Endodermal cell (in vitro differentiated cells): Measurements from ENCODE around the gene CRTC3. TPM values are rescaled to one million over a fixed set of nuclear protein-coding genes. Genes with fewer than 3 reads are reported as not detected.

Experiments used
- DNase-seq: peaks from one replicate; pipeline ENCODE4 v3.0.0-alpha.2; 2017
- H3K27ac ChIP-seq: 2 replicates; pipeline ENCODE4 v1.5.1; 2013; ENCODE audit warnings: mild to moderate bottlenecking, low read depth, low read length, moderate library complexity
- H3K27me3 ChIP-seq: 2 replicates; pipeline ENCODE4 v1.6.1; 2013; ENCODE audit warnings: mild to moderate bottlenecking, low read length, moderate library complexity; ENCODE audit not compliant: insufficient read depth, control insufficient read depth, poor library complexity, severe bottlenecking
- H3K36me3 ChIP-seq: 2 replicates; pipeline ENCODE4 v1.7.0; 2013; ENCODE audit warnings: mild to moderate bottlenecking, low read length, moderate library complexity; ENCODE audit not compliant: control insufficient read depth, insufficient read depth
- H3K4me1 ChIP-seq: one replicate; pipeline ENCODE4 v1.7.0; 2013; ENCODE audit warnings: low read length; ENCODE audit not compliant: control insufficient read depth, insufficient read depth
- H3K4me3 ChIP-seq: 2 replicates; pipeline ENCODE4 v1.5.1; 2013; ENCODE audit warnings: mild to moderate bottlenecking, low read length, moderate library complexity
- H3K9ac ChIP-seq: 2 replicates; pipeline ENCODE4 v1.6.1; 2013; ENCODE audit warnings: mild to moderate bottlenecking, low read length, moderate library complexity; ENCODE audit not compliant: poor library complexity, severe bottlenecking; ENCODE audit errors: extremely low read depth
- H3K9me3 ChIP-seq: 2 replicates; pipeline ENCODE4 v1.6.1; 2013; ENCODE audit warnings: mild to moderate bottlenecking, low read length, moderate library complexity; ENCODE audit not compliant: control insufficient read depth
- H3K27ac Mint-ChIP-seq: 2 replicates; pipeline ENCODE4 v1.8.0; 2020; ENCODE audit warnings: mixed read lengths
- H3K27me3 Mint-ChIP-seq: 2 replicates; pipeline ENCODE4 v1.8.0; 2021; ENCODE audit warnings: mild to moderate bottlenecking, mixed read lengths; ENCODE audit not compliant: insufficient read depth
- H3K36me3 Mint-ChIP-seq: 2 replicates; pipeline ENCODE4 v1.8.0; 2020; ENCODE audit warnings: low read depth, mixed read lengths
- H3K4me1 Mint-ChIP-seq: 2 replicates; pipeline ENCODE4 v1.8.0; 2020; ENCODE audit warnings: mixed read lengths
- H3K4me3 Mint-ChIP-seq: 2 replicates; pipeline ENCODE4 v1.8.0; 2020; ENCODE audit warnings: mild to moderate bottlenecking, moderate library complexity, mixed read lengths
- H3K9me3 Mint-ChIP-seq: 2 replicates; pipeline ENCODE4 v1.8.0; 2020; ENCODE audit warnings: mild to moderate bottlenecking, mixed read lengths
- CTCF ChIP-seq: fragments of 200-600 bp; sonication (generic); conservative IDR thresholded peaks from 2 replicates; pipeline ENCODE4 v1.5.0; 2021; ENCODE audit warnings: antibody characterized with exemption, mild to moderate bottlenecking
- WGBS, 2 experiments: methylation state at CpG; one replicate each; pipeline versions ENCODE4 v1.1.5 to v1.1.7; 2013; ENCODE audit warnings: missing lambda C conversion rate in 2 of 2, mixed read lengths in 1 of 2; ENCODE audit not compliant: insufficient coverage in 1 of 2, insufficient read length in 1 of 2; 5-methylcytosine and 5-hydroxymethylcytosine counted together
- total RNA-seq, 2 donors: library from RNA; stranded (reverse); fragmentation: NEBNext Ultra II Directional in 1 of 2; extraction: Animal tissue kit (Norgen Biotek cat#: 25700) in 1 of 2; gene quantifications; 2 replicates in 1 of 2; 3 replicates in 1 of 2; pipeline ENCODE4 v1.2.1, GENCODE V29; 2021

CRTC3 gene
- total RNA-seq, 2 donors from 2014 or later: 17.3 to 21.9 TPM

GRCh38 chr15:90643301-90643632 is 113.5 kb downstream of the CRTC3 start:
- no peak overlapping the region for H3K9ac ChIP-seq
- peaks cover 22% of the 10 kb centered on the region for H3K36me3 ChIP-seq
- Mint-ChIP-seq H3K27me3 (no peaks in the 10 kb centered on the region), H3K4me3 (no peak overlapping the region), H3K9me3 (no peaks in the 10 kb centered on the region), H3K4me1 (peaks cover 6% of the 10 kb centered on the region), H3K27ac (no peak overlapping the region), H3K36me3 (peaks cover 31% of the 10 kb centered on the region)
- no peaks in the 10 kb centered on the region for H3K27me3 ChIP-seq
- no peak overlapping the region for H3K27ac ChIP-seq
- peaks cover 2% of the 10 kb centered on the region for H3K4me1 ChIP-seq
- no peaks in the 10 kb centered on the region for H3K9me3 ChIP-seq
- H3K4me3 ChIP-seq: no peak overlapping the region
- no peak for DNase-seq
- TF ChIP-seq CTCF: no peak
- 93 to 95% methylated on average over 6 to 7 of the region's 7 CpGs for WGBS, 2 experiments

GRCh38 chr15:90644526-90644925 is 114.8 kb downstream of the CRTC3 start:
- Histone ChIP-seq H3K4me1 (no peaks in the 10 kb centered on the region), H3K4me3 (no peak overlapping the region), H3K9me3 (no peaks in the 10 kb centered on the region), H3K27me3 (no peaks in the 10 kb centered on the region), H3K36me3 (peaks cover 22% of the 10 kb centered on the region), H3K9ac (no peak overlapping the region), H3K27ac (no peak overlapping the region)
- Mint-ChIP-seq H3K9me3 (no peaks in the 10 kb centered on the region), H3K4me3 (no peak overlapping the region), H3K27me3 (no peaks in the 10 kb centered on the region), H3K4me1 (peaks cover 6% of the 10 kb centered on the region), H3K36me3 (peaks cover 27% of the 10 kb centered on the region), H3K27ac (no peak overlapping the region)
- TF ChIP-seq CTCF: no peak
- WGBS, 2 experiments: 88 to 94% methylated on average over 7 to 8 of the region's 8 CpGs
- DNase-seq: no peak

GRCh38 chr15:90644952-90645725 is 115.4 kb downstream of the CRTC3 start:
- TF ChIP-seq CTCF: no peak
- Histone ChIP-seq H3K4me1 (no peaks in the 10 kb centered on the region), H3K9me3 (no peaks in the 10 kb centered on the region), H3K4me3 (no peak overlapping the region), H3K27ac (no peak overlapping the region), H3K36me3 (peaks cover 22% of the 10 kb centered on the region), H3K9ac (no peak overlapping the region), H3K27me3 (no peaks in the 10 kb centered on the region)
- no peak overlapping the region for H3K4me3 Mint-ChIP-seq
- peaks cover 6% of the 10 kb centered on the region for H3K4me1 Mint-ChIP-seq
- no peak for DNase-seq
- WGBS, 2 experiments: 88 to 92% methylated on average over 7 to 9 of the region's 9 CpGs
- peaks cover 27% of the 10 kb centered on the region for H3K36me3 Mint-ChIP-seq
- H3K27ac Mint-ChIP-seq: no peak overlapping the region
- H3K27me3 Mint-ChIP-seq: no peaks in the 10 kb centered on the region
- no peaks in the 10 kb centered on the region for H3K9me3 Mint-ChIP-seq
